ENCODE measurements around the gene MEP1A. TPM values are rescaled to one million over a fixed set of nuclear protein-coding genes. Genes with fewer than 3 reads are reported as not detected.
"Not testable (repeated sequence)": the region's sequence is repeated elsewhere in the genome, so short reads cannot be mapped to it uniquely, and the experiment has no call there.

The MEP1A gene
- total RNA-seq, 1 experiment from 2014 or later = not detected

DNA sequence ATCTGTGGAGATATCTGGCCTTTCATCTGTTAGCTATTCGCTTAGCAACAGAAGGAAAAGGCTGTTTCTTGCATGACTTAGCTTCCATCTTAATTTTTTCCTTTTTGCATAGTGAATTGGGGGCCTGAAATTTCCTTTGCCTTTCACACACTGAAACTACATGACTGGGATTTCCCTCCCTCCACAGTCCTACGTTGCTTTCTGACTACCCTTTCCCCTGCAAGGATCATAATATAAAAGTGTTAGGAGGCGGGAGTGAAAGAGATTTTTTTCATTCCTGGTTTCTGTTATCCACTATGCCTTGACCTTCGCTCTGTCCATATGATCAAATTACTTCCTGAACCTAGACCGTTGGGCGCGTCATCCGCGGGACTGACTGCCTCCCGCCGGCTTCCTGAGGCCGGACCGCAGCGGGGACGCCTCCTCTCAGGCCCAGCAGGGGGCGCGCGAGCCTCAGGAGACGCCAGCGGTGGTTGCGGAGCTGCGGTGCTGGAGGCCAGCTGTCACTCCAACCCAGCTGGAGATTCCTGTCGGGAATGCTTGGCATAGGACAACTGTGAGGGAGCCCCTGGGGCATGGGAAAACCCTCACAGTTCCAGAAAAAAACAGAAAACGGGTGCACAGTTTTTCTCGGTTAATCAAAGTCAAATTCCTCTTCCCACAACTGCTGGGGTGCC is 55.6 kb downstream of the MEP1A start:
- TF ChIP-seq, protein P1, sequence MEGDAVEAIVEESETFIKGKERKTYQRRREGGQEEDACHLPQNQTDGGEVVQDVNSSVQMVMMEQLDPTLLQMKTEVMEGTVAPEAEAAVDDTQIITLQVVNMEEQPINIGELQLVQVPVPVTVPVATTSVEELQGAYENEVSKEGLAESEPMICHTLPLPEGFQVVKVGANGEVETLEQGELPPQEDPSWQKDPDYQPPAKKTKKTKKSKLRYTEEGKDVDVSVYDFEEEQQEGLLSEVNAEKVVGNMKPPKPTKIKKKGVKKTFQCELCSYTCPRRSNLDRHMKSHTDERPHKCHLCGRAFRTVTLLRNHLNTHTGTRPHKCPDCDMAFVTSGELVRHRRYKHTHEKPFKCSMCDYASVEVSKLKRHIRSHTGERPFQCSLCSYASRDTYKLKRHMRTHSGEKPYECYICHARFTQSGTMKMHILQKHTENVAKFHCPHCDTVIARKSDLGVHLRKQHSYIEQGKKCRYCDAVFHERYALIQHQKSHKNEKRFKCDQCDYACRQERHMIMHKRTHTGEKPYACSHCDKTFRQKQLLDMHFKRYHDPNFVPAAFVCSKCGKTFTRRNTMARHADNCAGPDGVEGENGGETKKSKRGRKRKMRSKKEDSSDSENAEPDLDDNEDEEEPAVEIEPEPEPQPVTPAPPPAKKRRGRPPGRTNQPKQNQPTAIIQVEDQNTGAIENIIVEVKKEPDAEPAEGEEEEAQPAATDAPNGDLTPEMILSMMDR (conservative IDR thresholded peaks at IDR 0.05) = peak; percentile 96
- TF ChIP-seq EZH2 (IDR thresholded peaks at IDR 0.05; ENCODE audit: low read depth) = no peak
- 0 out of 2 replicates have a peak overlapping the region, but pooled peaks have one; percentile 12 for H3K27ac ChIP-seq
- H3K79me2 ChIP-seq (ENCODE audit: low read depth) = no peaks in the 10 kb centered on the region
- H3K4me2 ChIP-seq = peak overlapping the region; percentile 56
- H3K27me3 ChIP-seq (ENCODE audit: insufficient read depth, low read depth) = no peaks in the 10 kb centered on the region
- peaks cover 4% of the 10 kb centered on the region for H3K36me3 ChIP-seq (ENCODE audit: low read depth)
- peak; percentile 76 to 85 for DNase-seq
- ChIA-PET POLR2A (ENCODE audit: unreplicated experiment) (no interaction called here), CTCF (interaction anchor here (0.6 to 1.4 kb wide), 5 partner anchors 134 to 209 kb away, joined by 3 to 5 read pairs (median 3); partner anchors contain the start of gene ADGRF1)
- H4K20me1 ChIP-seq (ENCODE audit: insufficient read depth) = no peaks in the 10 kb centered on the region
- H3K9me3 ChIP-seq (ENCODE audit: insufficient read depth, low read depth) = no peaks in the 10 kb centered on the region
- no peak overlapping the region for H2AFZ ChIP-seq
- intact Hi-C loops (cut with micrococcal nuclease; ENCODE audit: unreplicated experiment) = loop anchor here (1.0 to 5.0 kb wide), 6 partner anchors 137 to 460 kb away; partner anchors contain the start of gene TNFRSF21
- BruUV-seq (replicated peaks) = no TSS peak
- no peak overlapping the region for H3K4me3 ChIP-seq
- H3F3A ChIP-seq (ENCODE audit: insufficient read depth, low read depth) = peaks cover 17% of the 10 kb centered on the region
- peaks cover 37% of the 10 kb centered on the region for H3K4me1 ChIP-seq (replicated peaks; ENCODE audit: insufficient read depth)
- no peaks in the 10 kb centered on the region for H3K9me2 ChIP-seq (ENCODE audit: insufficient read depth)

GRCh38 chr6:46849361-46849690 is 56.1 kb downstream of the MEP1A start:
- no peaks in the 10 kb centered on the region for H3K9me3 ChIP-seq (ENCODE audit: insufficient read depth, low read depth)
- POLR2A ChIA-PET (ENCODE audit: unreplicated experiment) = no interaction called here
- H3K79me2 ChIP-seq (ENCODE audit: low read depth) = no peaks in the 10 kb centered on the region
- DNase-seq = no peak
- intact Hi-C loops (cut with micrococcal nuclease; ENCODE audit: unreplicated experiment) = loop anchor here (1.0 to 5.0 kb wide), 6 partner anchors 137 to 459 kb away; partner anchors contain the start of gene TNFRSF21
- H3K4me3 ChIP-seq = no peak overlapping the region
- TF ChIP-seq, protein P1 (conservative IDR thresholded peaks at IDR 0.05) = no peak
- TF ChIP-seq EZH2 (IDR thresholded peaks at IDR 0.05; ENCODE audit: low read depth) = no peak
- H3K4me2 ChIP-seq = peak overlapping the region; percentile 56
- CTCF ChIA-PET = interaction anchor here (0.7 to 1.4 kb wide), 4 partner anchors 134 to 198 kb away, joined by 3 to 5 read pairs (median 3); partner anchors contain the start of gene ADGRF1
- H2AFZ ChIP-seq = no peak overlapping the region
- no TSS peak for BruUV-seq (replicated peaks)
- no peaks in the 10 kb centered on the region for H3K27me3 ChIP-seq (ENCODE audit: insufficient read depth, low read depth)
- peaks cover 17% of the 10 kb centered on the region for H3F3A ChIP-seq (ENCODE audit: insufficient read depth, low read depth)
- peaks cover 37% of the 10 kb centered on the region for H3K4me1 ChIP-seq (replicated peaks; ENCODE audit: insufficient read depth)
- H3K9me2 ChIP-seq (ENCODE audit: insufficient read depth) = no peaks in the 10 kb centered on the region
- H3K27ac ChIP-seq = no peak overlapping the region
- peaks cover 9% of the 10 kb centered on the region for H3K36me3 ChIP-seq (ENCODE audit: low read depth)
- no peaks in the 10 kb centered on the region for H4K20me1 ChIP-seq (ENCODE audit: insufficient read depth)

DNA sequence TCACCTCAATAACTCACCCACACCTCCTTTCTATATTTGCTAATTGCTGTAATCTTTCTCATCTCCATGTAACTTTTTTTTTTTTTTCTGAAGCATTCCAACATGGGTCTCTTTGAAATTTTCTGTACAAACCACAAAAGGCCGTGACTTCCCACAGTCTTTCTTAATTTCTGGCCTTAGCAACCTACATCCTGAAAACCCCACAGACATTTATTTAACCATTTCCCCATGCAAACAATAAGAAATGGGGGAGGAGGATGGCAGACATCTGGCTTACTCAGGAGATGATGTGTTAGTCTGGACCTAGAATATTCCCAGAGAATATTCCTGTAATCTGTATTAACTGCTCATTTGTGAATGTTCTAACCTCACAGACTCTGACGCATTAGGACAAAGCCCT is 57.6 kb downstream of the MEP1A start:
- intact Hi-C loops (cut with micrococcal nuclease; ENCODE audit: unreplicated experiment) = loop anchor here (5.0 kb wide), 1 partner anchor 77 kb away; no protein-coding TSS in a partner anchor
- TF ChIP-seq EZH2 (IDR thresholded peaks at IDR 0.05; ENCODE audit: low read depth) = no peak
- TF ChIP-seq, protein P1 (conservative IDR thresholded peaks at IDR 0.05) = no peak
- ChIA-PET POLR2A (ENCODE audit: unreplicated experiment) (no interaction called here), CTCF (no interaction called here)
- H3K27ac ChIP-seq = peak overlapping the region; percentile 50
- peaks cover 37% of the 10 kb centered on the region for H3K4me1 ChIP-seq (replicated peaks; ENCODE audit: insufficient read depth)
- H4K20me1 ChIP-seq (ENCODE audit: insufficient read depth) = no peaks in the 10 kb centered on the region
- H3K9me2 ChIP-seq (ENCODE audit: insufficient read depth) = no peaks in the 10 kb centered on the region
- peak in 1 of 2 experiments; percentile 72 for DNase-seq
- H3K4me3 ChIP-seq = no peak overlapping the region
- H3K36me3 ChIP-seq (ENCODE audit: low read depth) = peaks cover 20% of the 10 kb centered on the region
- H3K9me3 ChIP-seq (ENCODE audit: insufficient read depth, low read depth) = no peaks in the 10 kb centered on the region
- peaks cover 17% of the 10 kb centered on the region for H3F3A ChIP-seq (ENCODE audit: insufficient read depth, low read depth)
- BruUV-seq (replicated peaks) = no TSS peak
- no peaks in the 10 kb centered on the region for H3K79me2 ChIP-seq (ENCODE audit: low read depth)
- no peak overlapping the region for H2AFZ ChIP-seq
- H3K27me3 ChIP-seq (ENCODE audit: insufficient read depth, low read depth) = no peaks in the 10 kb centered on the region
- H3K4me2 ChIP-seq = 0 out of 2 replicates have a peak overlapping the region, but pooled peaks have one; percentile 25

- H3K4me2 ChIP-seq; CTCF ChIA-PET; H2AFZ ChIP-seq; POLR2A ChIA-PET (ENCODE audit: unreplicated experiment); H3K9me3 ChIP-seq (ENCODE audit: insufficient read depth, low read depth); H3K27me3 ChIP-seq (ENCODE audit: insufficient read depth, low read depth); H3K27ac ChIP-seq; H3K4me3 ChIP-seq; BruUV-seq (replicated peaks); H3K9me2 ChIP-seq (ENCODE audit: insufficient read depth); DNase-seq; H4K20me1 ChIP-seq (ENCODE audit: insufficient read depth); H3K79me2 ChIP-seq (ENCODE audit: low read depth): not testable (repeated sequence)
- Histone ChIP-seq H3K36me3 (ENCODE audit: low read depth) (peaks cover 27% of the 10 kb centered on the region), H3F3A (ENCODE audit: insufficient read depth, low read depth) (peaks cover 17% of the 10 kb centered on the region), H3K4me1 (replicated peaks; ENCODE audit: insufficient read depth) (peaks cover 37% of the 10 kb centered on the region)
- intact Hi-C loops (cut with micrococcal nuclease; ENCODE audit: unreplicated experiment) = loop anchor here (5.0 kb wide), 1 partner anchor 76 kb away; no protein-coding TSS in a partner anchor
These were observed 58.4 kb downstream of the MEP1A start for GRCh38 chr6:46851576-46851975.

Data from PC-9 (cell line).